Adrenal gland (tissue), 5 donors: ENCODE results near the gene PEPD.

ENCODE experiments used
- POLR2A ChIP-seq, 2 donors: fragments of 450-650 bp; IDR thresholded peaks; one replicate each; pipeline ENCODE4 v1.6.1; 2017; ENCODE audit warnings: antibody characterized with exemption in 2 of 2, mild to moderate bottlenecking in 2 of 2, moderate library complexity in 1 of 2
- TF ChIP-seq, protein P1 (sequence below), 6 experiments: fragments of 450-650 bp in 4 of 6; fragments of 200-600 bp in 2 of 6; sonication (generic) in 1 of 6; IDR thresholded peaks; 1 replicate in 5 of 6; 2 replicates in 1 of 6; pipeline versions ENCODE4 v1.5.1 to v1.8.0; 2016 to 2021; ENCODE audit warnings: antibody characterized with exemption in 6 of 6, mild to moderate bottlenecking in 2 of 6, moderate library complexity in 1 of 6
- donor health status: DM: no; HTN: no; CAD: no.

DNA sequence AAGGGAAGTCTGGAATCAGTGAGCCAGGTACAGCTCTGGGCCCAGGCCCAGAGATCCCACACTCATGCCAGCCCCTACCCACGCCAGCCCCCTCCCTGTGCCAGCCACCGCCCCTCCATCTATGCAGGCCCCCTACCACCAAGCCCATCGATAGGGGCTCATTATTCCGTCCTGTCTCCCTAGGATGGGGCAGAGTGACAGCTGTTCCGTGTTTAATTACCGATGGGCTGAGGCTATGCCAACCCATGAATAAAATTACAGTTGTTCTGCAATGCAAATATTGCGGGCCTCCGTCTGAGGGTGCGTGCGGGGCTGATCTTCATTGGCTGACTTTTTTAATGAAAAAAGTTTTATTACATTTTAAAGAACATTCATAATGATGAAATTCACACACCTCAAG is 35.6 kb upstream of the PEPD start:
- no peak for TF ChIP-seq POLR2A (IDR thresholded peaks at IDR 0.05)
- TF ChIP-seq, protein P1, sequence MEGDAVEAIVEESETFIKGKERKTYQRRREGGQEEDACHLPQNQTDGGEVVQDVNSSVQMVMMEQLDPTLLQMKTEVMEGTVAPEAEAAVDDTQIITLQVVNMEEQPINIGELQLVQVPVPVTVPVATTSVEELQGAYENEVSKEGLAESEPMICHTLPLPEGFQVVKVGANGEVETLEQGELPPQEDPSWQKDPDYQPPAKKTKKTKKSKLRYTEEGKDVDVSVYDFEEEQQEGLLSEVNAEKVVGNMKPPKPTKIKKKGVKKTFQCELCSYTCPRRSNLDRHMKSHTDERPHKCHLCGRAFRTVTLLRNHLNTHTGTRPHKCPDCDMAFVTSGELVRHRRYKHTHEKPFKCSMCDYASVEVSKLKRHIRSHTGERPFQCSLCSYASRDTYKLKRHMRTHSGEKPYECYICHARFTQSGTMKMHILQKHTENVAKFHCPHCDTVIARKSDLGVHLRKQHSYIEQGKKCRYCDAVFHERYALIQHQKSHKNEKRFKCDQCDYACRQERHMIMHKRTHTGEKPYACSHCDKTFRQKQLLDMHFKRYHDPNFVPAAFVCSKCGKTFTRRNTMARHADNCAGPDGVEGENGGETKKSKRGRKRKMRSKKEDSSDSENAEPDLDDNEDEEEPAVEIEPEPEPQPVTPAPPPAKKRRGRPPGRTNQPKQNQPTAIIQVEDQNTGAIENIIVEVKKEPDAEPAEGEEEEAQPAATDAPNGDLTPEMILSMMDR (IDR thresholded peaks at IDR 0.05): no peak
